ENCODE data around the gene TCP1. TPM values are rescaled to one million over a fixed set of nuclear protein-coding genes. Genes with fewer than 3 reads are reported as not detected.

TCP1 gene
- total RNA-seq, 1 experiment from 2014 or later = 159 TPM

DNA sequence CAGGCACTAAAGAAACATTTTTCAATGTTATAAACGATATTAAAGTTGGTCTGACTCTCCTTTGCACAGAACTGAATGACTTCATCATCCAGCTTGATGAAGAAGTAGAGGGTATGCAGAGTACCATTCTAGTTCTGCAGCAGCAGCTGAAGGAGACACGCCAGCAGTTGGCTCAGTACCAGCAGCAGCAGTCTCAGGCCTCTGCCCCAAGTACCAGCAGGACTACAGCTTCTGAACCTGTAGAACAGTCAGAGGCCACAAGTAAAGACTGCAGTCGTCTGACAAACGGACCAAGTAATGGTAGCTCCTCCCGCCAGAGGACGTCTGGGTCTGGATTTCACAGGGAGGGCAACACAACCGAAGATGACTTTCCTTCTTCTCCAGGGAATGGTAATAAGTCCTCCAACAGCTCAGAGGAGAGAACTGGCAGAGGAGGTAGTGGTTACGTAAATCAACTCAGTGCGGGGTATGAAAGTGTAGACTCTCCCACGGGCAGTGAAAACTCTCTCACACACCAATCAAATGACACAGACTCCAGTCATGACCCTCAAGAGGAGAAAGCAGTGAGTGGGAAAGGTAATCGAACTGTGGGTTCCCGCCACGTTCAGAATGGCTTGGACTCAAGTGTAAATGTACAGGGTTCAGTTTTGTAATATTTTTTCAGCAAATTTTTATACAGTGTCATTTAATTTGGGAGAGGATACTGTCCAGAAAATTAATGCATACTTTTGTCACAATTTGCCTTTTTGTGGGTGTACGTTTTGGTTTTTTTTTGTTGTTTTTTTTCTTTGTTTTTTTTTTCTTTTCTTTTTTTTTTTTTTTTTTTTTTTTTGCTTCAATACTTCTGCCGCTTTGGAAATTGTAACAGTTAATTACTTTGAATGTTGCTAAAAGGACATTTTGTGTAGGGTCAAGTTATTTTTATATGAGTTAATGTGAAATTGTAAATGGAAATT is 34.2 kb downstream of the TCP1 start:
- Histone ChIP-seq H3K4me2 (no peak overlapping the region), H3K9me3 (ENCODE audit: insufficient read depth, low read depth) (no peaks in the 10 kb centered on the region), H3K27me3 (ENCODE audit: insufficient read depth, low read depth) (no peaks in the 10 kb centered on the region), H3K4me3 (no peak overlapping the region), H4K20me1 (ENCODE audit: insufficient read depth) (0 out of 2 replicates have a peak, but pooled peaks cover 3% of the 10 kb centered on the region), H3K36me3 (ENCODE audit: low read depth) (peaks cover 27% of the 10 kb centered on the region), H2AFZ (no peak overlapping the region), H3K9me2 (ENCODE audit: insufficient read depth) (no peaks in the 10 kb centered on the region), H3F3A (ENCODE audit: insufficient read depth, low read depth) (peaks cover 44% of the 10 kb centered on the region), H3K27ac (no peak overlapping the region), H3K4me1 (replicated peaks; ENCODE audit: insufficient read depth) (peaks cover 3% of the 10 kb centered on the region), H3K79me2 (ENCODE audit: low read depth) (no peaks in the 10 kb centered on the region)
- intact Hi-C loops (cut with micrococcal nuclease; ENCODE audit: unreplicated experiment) = no loop called here
- TF ChIP-seq, protein P1, sequence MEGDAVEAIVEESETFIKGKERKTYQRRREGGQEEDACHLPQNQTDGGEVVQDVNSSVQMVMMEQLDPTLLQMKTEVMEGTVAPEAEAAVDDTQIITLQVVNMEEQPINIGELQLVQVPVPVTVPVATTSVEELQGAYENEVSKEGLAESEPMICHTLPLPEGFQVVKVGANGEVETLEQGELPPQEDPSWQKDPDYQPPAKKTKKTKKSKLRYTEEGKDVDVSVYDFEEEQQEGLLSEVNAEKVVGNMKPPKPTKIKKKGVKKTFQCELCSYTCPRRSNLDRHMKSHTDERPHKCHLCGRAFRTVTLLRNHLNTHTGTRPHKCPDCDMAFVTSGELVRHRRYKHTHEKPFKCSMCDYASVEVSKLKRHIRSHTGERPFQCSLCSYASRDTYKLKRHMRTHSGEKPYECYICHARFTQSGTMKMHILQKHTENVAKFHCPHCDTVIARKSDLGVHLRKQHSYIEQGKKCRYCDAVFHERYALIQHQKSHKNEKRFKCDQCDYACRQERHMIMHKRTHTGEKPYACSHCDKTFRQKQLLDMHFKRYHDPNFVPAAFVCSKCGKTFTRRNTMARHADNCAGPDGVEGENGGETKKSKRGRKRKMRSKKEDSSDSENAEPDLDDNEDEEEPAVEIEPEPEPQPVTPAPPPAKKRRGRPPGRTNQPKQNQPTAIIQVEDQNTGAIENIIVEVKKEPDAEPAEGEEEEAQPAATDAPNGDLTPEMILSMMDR (conservative IDR thresholded peaks at IDR 0.05) = no peak
- TF ChIP-seq EZH2 (IDR thresholded peaks at IDR 0.05; ENCODE audit: low read depth) = no peak
- TSS peak; percentile 7 for BruUV-seq (replicated peaks)
- ChIA-PET CTCF (no interaction called here), POLR2A (ENCODE audit: unreplicated experiment) (no interaction called here)
- DNase-seq = no peak

DNA sequence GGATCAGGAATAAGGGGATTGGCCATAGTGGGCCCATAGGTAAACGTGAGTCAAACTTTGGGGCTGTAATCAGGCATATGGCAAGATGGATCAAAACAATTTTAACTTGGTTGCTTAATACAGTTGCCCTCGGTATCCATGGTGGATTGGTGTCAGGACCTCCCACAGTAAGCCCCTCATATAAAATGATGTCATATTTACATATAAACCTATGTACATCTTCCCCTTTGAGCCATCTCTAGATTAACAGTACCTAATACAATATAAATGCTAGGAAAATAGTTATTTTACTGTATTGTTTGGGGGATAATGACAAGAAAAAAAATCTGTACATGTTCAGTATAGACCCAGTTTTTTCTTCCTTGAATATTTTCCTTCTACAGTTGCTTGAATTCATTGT is 35.0 kb downstream of the TCP1 start:
- CTCF ChIA-PET = no interaction called here
- no peak for DNase-seq

DNA sequence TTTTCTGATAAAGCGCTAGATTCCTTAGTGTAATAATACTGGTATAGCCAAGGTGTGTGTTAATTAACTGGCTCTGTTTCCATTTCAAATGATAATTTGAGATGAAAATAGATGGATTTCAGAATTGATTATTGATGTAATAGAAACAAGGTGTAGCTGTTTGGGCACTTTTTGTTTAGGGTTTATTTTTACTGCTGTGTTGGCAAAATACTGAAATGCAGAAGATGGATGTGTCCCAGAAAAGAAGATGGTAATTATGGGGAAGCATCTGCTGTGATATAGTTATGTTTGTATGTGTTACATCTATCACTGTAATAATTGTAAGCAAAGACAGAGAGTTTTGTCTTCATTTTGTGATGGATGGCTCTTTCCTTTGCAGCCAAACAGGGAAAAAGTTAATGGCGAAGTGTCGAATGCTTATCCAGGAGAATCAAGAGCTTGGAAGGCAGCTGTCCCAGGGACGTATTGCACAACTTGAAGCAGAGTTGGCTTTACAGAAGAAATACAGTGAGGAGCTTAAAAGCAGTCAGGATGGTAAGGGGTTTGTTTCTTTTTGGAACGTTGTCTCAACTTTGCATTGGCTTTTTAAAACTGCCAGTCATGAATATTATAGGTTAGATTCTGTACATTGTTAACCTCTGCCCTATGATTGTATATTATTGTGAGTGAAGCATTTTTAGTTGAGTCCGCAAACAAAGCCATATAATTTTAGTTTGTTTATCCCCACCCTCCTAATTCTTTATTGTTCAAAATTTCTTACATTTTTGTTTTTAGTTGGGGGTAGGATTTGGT is 36.1 kb downstream of the TCP1 start:
- DNase-seq = no peak
- no peak overlapping the region for H2AFZ ChIP-seq
- no peak overlapping the region for H3K4me2 ChIP-seq
- H3K27me3 ChIP-seq (ENCODE audit: insufficient read depth, low read depth) = no peaks in the 10 kb centered on the region
- H3K9me2 ChIP-seq (ENCODE audit: insufficient read depth) = no peaks in the 10 kb centered on the region
- POLR2A ChIA-PET (ENCODE audit: unreplicated experiment) = no interaction called here
- H3K4me1 ChIP-seq (replicated peaks; ENCODE audit: insufficient read depth) = no peaks in the 10 kb centered on the region
- no peak overlapping the region for H3K4me3 ChIP-seq
- peaks cover 27% of the 10 kb centered on the region for H3K36me3 ChIP-seq (ENCODE audit: low read depth)
- BruUV-seq (replicated peaks) = no TSS peak
- H3K79me2 ChIP-seq (ENCODE audit: low read depth) = no peaks in the 10 kb centered on the region
- H3K27ac ChIP-seq = no peak overlapping the region
- TF ChIP-seq EZH2 (IDR thresholded peaks at IDR 0.05; ENCODE audit: low read depth) = no peak
- TF ChIP-seq, protein P1 (conservative IDR thresholded peaks at IDR 0.05) = no peak
- CTCF ChIA-PET = no interaction called here
- H4K20me1 ChIP-seq (ENCODE audit: insufficient read depth) = 0 out of 2 replicates have a peak, but pooled peaks cover 3% of the 10 kb centered on the region
- H3K9me3 ChIP-seq (ENCODE audit: insufficient read depth, low read depth) = no peaks in the 10 kb centered on the region
- H3F3A ChIP-seq (ENCODE audit: insufficient read depth, low read depth) = peaks cover 28% of the 10 kb centered on the region
- intact Hi-C loops (cut with micrococcal nuclease; ENCODE audit: unreplicated experiment) = no loop called here

More for the DNA sequence above, 35.0 kb downstream of the TCP1 start:
- Histone ChIP-seq H3K4me1 (replicated peaks; ENCODE audit: insufficient read depth) (no peaks in the 10 kb centered on the region), H3K27me3 (ENCODE audit: insufficient read depth, low read depth) (no peaks in the 10 kb centered on the region), H3K4me2 (no peak overlapping the region), H3K9me2 (ENCODE audit: insufficient read depth) (no peaks in the 10 kb centered on the region), H3K79me2 (ENCODE audit: low read depth) (no peaks in the 10 kb centered on the region), H4K20me1 (ENCODE audit: insufficient read depth) (0 out of 2 replicates have a peak, but pooled peaks cover 3% of the 10 kb centered on the region), H3K36me3 (ENCODE audit: low read depth) (peaks cover 27% of the 10 kb centered on the region), H2AFZ (no peak overlapping the region), H3F3A (ENCODE audit: insufficient read depth, low read depth) (peaks cover 36% of the 10 kb centered on the region), H3K27ac (no peak overlapping the region), H3K9me3 (ENCODE audit: insufficient read depth, low read depth) (no peaks in the 10 kb centered on the region), H3K4me3 (no peak overlapping the region)
- TF ChIP-seq EZH2 (IDR thresholded peaks at IDR 0.05; ENCODE audit: low read depth) = no peak
- TF ChIP-seq, protein P1 (conservative IDR thresholded peaks at IDR 0.05) = no peak
- intact Hi-C loops (cut with micrococcal nuclease; ENCODE audit: unreplicated experiment) = no loop called here
- POLR2A ChIA-PET (ENCODE audit: unreplicated experiment) = no interaction called here
- no TSS peak for BruUV-seq (replicated peaks)

Data from PC-9 (cell line).